HUES6 (cell line): ENCODE measurements around the gene CALD1.

Experiments used
- H3K27ac ChIP-seq: 2 replicates; pipeline ENCODE4 v1.7.0; 2013; ENCODE audit warnings: low read depth, mild to moderate bottlenecking, low read length, inconsistent platforms
- H3K27me3 ChIP-seq: 2 replicates; pipeline ENCODE4 v1.6.1; 2013; ENCODE audit warnings: low read length; ENCODE audit not compliant: control insufficient read depth, insufficient read depth
- H3K36me3 ChIP-seq: 2 replicates; pipeline ENCODE4 v1.6.1; 2013; ENCODE audit warnings: low read length; ENCODE audit not compliant: control insufficient read depth, insufficient read depth
- H3K4me1 ChIP-seq: 2 replicates; pipeline ENCODE4 v1.6.1; 2013; ENCODE audit warnings: low read length; ENCODE audit not compliant: control insufficient read depth, insufficient read depth
- H3K4me3 ChIP-seq: 2 replicates; pipeline ENCODE4 v1.5.1; 2013; ENCODE audit warnings: low read depth, low read length
- H3K9ac ChIP-seq: one replicate; pipeline ENCODE4 v1.6.1; 2013; ENCODE audit warnings: mild to moderate bottlenecking, low read length
- H3K9me3 ChIP-seq: 2 replicates; pipeline ENCODE4 v1.6.1; 2013; ENCODE audit warnings: low read depth, low read length; ENCODE audit not compliant: control insufficient read depth, insufficient read depth

CALD1 gene

GRCh38 chr7:134859783-134860182 lies 80.3 kb downstream of the CALD1 start:
- Histone ChIP-seq H3K9ac (no peak overlapping the region), H3K27me3 (no peaks in the 10 kb centered on the region), H3K27ac (no peak overlapping the region), H3K9me3 (no peaks in the 10 kb centered on the region), H3K36me3 (peaks cover 5% of the 10 kb centered on the region; the same call in 1 of the 2 replicates), H3K4me1 (peaks cover 24% of the 10 kb centered on the region), H3K4me3 (no peak overlapping the region)

DNA sequence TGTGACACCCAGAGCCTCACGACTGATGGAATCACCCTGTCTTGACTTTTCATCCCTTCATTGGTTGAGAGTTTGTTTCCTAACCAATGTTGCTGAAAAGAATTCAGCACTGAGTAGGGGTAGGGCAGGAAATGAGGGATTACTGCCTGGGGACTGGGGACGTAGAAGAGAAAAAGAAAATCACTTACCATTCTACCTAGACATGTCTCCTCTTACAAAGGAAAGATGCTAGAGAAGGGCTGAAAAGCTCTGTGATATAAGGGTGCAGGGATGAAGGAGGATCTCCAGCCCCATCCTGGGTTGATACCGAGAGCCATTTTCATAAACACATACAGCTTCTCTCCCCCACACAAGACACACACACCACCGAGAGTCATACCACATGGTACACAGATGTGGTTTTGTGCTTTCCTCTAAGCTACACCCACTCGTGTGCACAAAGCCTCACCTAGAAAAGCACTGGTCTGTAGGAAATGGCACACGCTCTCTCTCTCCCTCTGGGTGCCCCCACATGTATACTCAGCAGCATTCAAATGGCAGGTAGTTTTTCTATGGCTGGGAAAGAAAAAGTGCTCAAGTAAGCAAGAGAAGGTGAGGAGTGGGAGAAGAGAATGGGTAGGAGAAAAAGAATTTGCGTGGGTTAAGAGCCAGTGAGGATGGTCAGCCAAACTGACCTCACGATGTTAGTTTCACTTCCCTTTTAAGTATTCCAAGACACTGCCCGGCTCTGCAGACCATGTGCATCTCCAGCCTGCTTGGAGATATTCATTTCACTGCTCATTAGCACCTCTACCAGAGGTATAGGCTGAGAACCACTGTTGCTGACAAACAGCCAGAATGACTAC lies 85.8 kb downstream of the CALD1 start:
- no peak overlapping the region for H3K4me3 ChIP-seq
- H3K27me3 ChIP-seq, result no peaks in the 10 kb centered on the region
- H3K9ac ChIP-seq, result no peak overlapping the region
- H3K36me3 ChIP-seq, result peaks cover 38% of the 10 kb centered on the region
- peaks cover 24% of the 10 kb centered on the region for H3K4me1 ChIP-seq
- no peak overlapping the region for H3K27ac ChIP-seq
- no peaks in the 10 kb centered on the region for H3K9me3 ChIP-seq

DNA sequence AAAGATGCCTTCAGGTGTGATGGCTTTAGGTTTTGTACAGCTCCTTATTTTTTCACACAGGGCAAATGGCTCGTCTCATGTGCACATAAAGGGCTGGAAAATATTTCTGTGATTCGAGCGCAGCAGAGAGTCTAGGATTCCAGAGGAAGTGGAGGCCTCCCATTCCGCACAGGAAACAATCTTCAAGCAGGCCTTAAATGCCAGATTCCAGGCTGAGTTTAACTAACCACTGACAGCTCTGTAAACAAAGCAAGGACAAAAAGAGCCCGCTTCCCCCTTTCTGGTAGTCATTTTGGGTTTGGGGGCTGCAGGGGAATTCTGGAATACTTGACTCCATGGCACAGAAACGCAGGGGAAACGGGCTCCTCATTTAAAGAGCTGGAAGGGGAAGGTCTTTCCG lies 87.2 kb downstream of the CALD1 start:
- Histone ChIP-seq H3K4me3 (no peak overlapping the region), H3K27me3 (no peaks in the 10 kb centered on the region), H3K4me1 (peaks cover 24% of the 10 kb centered on the region), H3K36me3 (peaks cover 36% of the 10 kb centered on the region), H3K27ac (no peak overlapping the region), H3K9ac (no peak overlapping the region), H3K9me3 (no peaks in the 10 kb centered on the region)

- H3K4me1 ChIP-seq, result peaks cover 17% of the 10 kb centered on the region
- no peak overlapping the region for H3K9ac ChIP-seq
- no peak overlapping the region for H3K4me3 ChIP-seq
- no peak overlapping the region for H3K27ac ChIP-seq
- H3K27me3 ChIP-seq, result no peaks in the 10 kb centered on the region
- H3K9me3 ChIP-seq, result no peaks in the 10 kb centered on the region
- H3K36me3 ChIP-seq, result peaks cover 36% of the 10 kb centered on the region
Measured at GRCh38 chr7:134870156-134870555, 90.7 kb downstream of the CALD1 start.

DNA sequence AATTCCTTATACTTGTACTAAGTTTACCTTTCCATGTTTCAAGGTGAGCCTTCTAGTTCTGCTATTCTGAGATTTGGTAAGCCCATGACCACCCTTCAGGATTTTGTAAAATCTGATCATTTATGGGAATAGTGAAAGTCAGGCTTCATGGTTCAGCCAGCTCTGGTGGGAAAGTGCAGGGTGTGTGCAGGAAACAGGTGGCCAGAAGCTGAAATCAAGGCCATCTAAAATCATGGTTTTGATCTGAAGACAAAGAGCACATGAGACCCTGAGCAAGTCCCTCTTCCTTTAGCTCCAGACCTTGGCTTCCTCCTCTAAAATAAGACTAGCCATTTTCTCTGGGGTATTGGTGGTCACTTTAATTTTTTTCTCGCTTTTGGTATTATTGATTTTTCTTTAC lies 91.3 kb downstream of the CALD1 start:
- Histone ChIP-seq H3K4me1 (peaks cover 10% of the 10 kb centered on the region; the same call in 1 of the 2 replicates), H3K27me3 (no peaks in the 10 kb centered on the region), H3K4me3 (no peak overlapping the region), H3K9me3 (no peaks in the 10 kb centered on the region), H3K36me3 (peaks cover 36% of the 10 kb centered on the region), H3K9ac (no peak overlapping the region), H3K27ac (no peak overlapping the region)

- Histone ChIP-seq H3K27me3 (no peaks in the 10 kb centered on the region), H3K4me1 (no peaks in the 10 kb centered on the region), H3K36me3 (peaks cover 22% of the 10 kb centered on the region), H3K9me3 (no peaks in the 10 kb centered on the region), H3K27ac (no peak overlapping the region), H3K9ac (no peak overlapping the region), H3K4me3 (no peak overlapping the region)
Measured at GRCh38 chr7:134873253-134873652, 93.8 kb downstream of the CALD1 start.

- H3K9ac ChIP-seq, result no peak overlapping the region
- no peaks in the 10 kb centered on the region for H3K9me3 ChIP-seq
- H3K36me3 ChIP-seq, result peaks cover 11% of the 10 kb centered on the region; the same call in 1 of the 2 replicates
- no peak overlapping the region for H3K4me3 ChIP-seq
- H3K27ac ChIP-seq, result no peak overlapping the region
- no peaks in the 10 kb centered on the region for H3K27me3 ChIP-seq
- no peaks in the 10 kb centered on the region for H3K4me1 ChIP-seq
Measured at GRCh38 chr7:134874407-134874806, 95.0 kb downstream of the CALD1 start.

GRCh38 chr7:134875867-134876266 lies 96.4 kb downstream of the CALD1 start:
- H3K9ac ChIP-seq, result no peak overlapping the region
- H3K36me3 ChIP-seq, result peaks cover under 1% of the 10 kb centered on the region; the same call in 1 of the 2 replicates
- H3K4me1 ChIP-seq, result no peaks in the 10 kb centered on the region
- no peak overlapping the region for H3K27ac ChIP-seq
- no peak overlapping the region for H3K4me3 ChIP-seq
- no peaks in the 10 kb centered on the region for H3K9me3 ChIP-seq
- no peaks in the 10 kb centered on the region for H3K27me3 ChIP-seq

- H3K4me3 ChIP-seq, result no peak overlapping the region
- H3K27ac ChIP-seq, result no peak overlapping the region
- H3K4me1 ChIP-seq, result no peaks in the 10 kb centered on the region
- no peaks in the 10 kb centered on the region for H3K27me3 ChIP-seq
- no peaks in the 10 kb centered on the region; the same call in 1 of the 2 replicates for H3K36me3 ChIP-seq
- H3K9ac ChIP-seq, result no peak overlapping the region
- no peaks in the 10 kb centered on the region for H3K9me3 ChIP-seq
Measured at GRCh38 chr7:134878746-134879357, 99.4 kb downstream of the CALD1 start.

DNA sequence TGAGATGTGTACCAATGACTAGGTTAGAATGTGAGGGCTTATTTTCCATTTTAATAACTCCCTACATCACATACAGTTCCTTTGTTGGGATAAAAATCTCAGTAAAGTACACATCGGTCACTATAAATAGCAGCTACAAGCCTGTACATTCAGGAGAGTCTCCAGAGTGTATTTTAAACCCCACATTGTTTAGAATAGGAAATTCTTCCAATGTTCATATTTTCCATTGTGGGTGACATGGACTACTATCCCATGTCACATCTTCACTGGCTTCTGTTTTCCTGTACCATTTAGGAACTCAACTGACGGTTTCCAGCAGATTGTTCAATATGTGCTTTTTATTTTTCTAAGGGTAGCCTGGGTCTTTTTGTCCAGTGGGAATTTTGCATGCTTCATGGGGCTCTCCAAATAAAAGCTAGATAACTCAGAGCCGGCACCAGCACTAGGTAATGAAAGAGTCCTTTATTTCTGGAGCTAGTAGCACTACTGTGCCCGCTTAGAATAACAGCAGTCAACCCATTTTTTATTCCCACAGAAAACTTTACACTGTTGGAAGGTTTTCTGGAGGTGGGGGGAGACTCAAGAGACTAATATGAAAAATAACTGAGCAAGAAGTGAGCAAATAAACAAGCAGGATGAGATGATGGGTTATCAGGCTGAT lies 100.5 kb downstream of the CALD1 start:
- Histone ChIP-seq H3K4me1 (no peaks in the 10 kb centered on the region), H3K27me3 (no peaks in the 10 kb centered on the region), H3K9ac (no peak overlapping the region), H3K36me3 (no peaks in the 10 kb centered on the region; the same call in 1 of the 2 replicates), H3K9me3 (no peaks in the 10 kb centered on the region), H3K27ac (no peak overlapping the region), H3K4me3 (no peak overlapping the region)

DNA sequence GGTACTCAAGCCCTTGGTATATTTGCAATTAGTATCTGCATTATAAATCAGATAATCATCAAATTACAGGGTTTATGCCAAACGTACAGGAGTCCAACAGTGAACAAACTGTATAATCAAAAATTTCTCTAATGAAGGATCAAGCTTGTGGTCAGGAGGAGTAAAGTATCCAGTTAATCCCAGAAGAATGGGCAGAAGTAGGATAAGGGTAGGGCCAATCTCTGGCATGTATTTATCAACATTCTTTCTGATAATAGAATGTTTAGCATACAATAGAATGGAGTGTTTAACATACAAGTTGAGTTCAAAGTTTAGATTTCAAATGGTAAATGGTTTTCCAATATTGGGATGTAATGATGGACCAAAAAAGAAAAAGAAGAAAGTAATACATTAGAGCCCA lies 103.0 kb downstream of the CALD1 start:
- no peak overlapping the region for H3K4me3 ChIP-seq
- H3K9ac ChIP-seq, result no peak overlapping the region
- H3K36me3 ChIP-seq, result no peaks in the 10 kb centered on the region; the same call in 1 of the 2 replicates
- H3K27ac ChIP-seq, result no peak overlapping the region
- no peaks in the 10 kb centered on the region for H3K27me3 ChIP-seq
- H3K9me3 ChIP-seq, result no peaks in the 10 kb centered on the region
- peaks cover 10% of the 10 kb centered on the region; the same call in 1 of the 2 replicates for H3K4me1 ChIP-seq
